Adipocyte (in vitro differentiated cells): Measurements from ENCODE around the gene DHX29.

Experiments
- DNase-seq: peaks from one replicate; pipeline ENCODE4 v3.0.0-alpha.2; 2015; ENCODE audit warnings: low read depth
- H3K27me3 ChIP-seq: replicated peaks from 2 replicates; pipeline ENCODE4 v1.7.0; 2013; ENCODE audit warnings: mild to moderate bottlenecking, low read length, moderate library complexity; ENCODE audit not compliant: control insufficient read depth, insufficient read depth
- H3K36me3 ChIP-seq: 2 replicates; pipeline ENCODE4 v1.7.0; 2013; ENCODE audit warnings: low read length, mild to moderate bottlenecking, moderate library complexity; ENCODE audit not compliant: control insufficient read depth, insufficient read depth, severe bottlenecking
- H3K4me1 ChIP-seq: 2 replicates; pipeline ENCODE4 v1.7.0; 2013; ENCODE audit warnings: mild to moderate bottlenecking, low read length, moderate library complexity; ENCODE audit not compliant: control insufficient read depth, insufficient read depth
- H3K4me3 ChIP-seq: 2 replicates; pipeline ENCODE4 v1.7.0; 2013; ENCODE audit warnings: mild to moderate bottlenecking, low read length, moderate library complexity
- H3K9ac ChIP-seq: 2 replicates; pipeline ENCODE4 v1.7.0; 2013; ENCODE audit warnings: mild to moderate bottlenecking, low read length, moderate library complexity
- H3K9me3 ChIP-seq: 2 replicates; pipeline ENCODE4 v1.7.0; 2013; ENCODE audit warnings: mild to moderate bottlenecking, low read length, moderate library complexity; ENCODE audit not compliant: control insufficient read depth

Gene DHX29, protein sequence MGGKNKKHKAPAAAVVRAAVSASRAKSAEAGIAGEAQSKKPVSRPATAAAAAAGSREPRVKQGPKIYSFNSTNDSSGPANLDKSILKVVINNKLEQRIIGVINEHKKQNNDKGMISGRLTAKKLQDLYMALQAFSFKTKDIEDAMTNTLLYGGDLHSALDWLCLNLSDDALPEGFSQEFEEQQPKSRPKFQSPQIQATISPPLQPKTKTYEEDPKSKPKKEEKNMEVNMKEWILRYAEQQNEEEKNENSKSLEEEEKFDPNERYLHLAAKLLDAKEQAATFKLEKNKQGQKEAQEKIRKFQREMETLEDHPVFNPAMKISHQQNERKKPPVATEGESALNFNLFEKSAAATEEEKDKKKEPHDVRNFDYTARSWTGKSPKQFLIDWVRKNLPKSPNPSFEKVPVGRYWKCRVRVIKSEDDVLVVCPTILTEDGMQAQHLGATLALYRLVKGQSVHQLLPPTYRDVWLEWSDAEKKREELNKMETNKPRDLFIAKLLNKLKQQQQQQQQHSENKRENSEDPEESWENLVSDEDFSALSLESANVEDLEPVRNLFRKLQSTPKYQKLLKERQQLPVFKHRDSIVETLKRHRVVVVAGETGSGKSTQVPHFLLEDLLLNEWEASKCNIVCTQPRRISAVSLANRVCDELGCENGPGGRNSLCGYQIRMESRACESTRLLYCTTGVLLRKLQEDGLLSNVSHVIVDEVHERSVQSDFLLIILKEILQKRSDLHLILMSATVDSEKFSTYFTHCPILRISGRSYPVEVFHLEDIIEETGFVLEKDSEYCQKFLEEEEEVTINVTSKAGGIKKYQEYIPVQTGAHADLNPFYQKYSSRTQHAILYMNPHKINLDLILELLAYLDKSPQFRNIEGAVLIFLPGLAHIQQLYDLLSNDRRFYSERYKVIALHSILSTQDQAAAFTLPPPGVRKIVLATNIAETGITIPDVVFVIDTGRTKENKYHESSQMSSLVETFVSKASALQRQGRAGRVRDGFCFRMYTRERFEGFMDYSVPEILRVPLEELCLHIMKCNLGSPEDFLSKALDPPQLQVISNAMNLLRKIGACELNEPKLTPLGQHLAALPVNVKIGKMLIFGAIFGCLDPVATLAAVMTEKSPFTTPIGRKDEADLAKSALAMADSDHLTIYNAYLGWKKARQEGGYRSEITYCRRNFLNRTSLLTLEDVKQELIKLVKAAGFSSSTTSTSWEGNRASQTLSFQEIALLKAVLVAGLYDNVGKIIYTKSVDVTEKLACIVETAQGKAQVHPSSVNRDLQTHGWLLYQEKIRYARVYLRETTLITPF (N-terminal part only)

DNA sequence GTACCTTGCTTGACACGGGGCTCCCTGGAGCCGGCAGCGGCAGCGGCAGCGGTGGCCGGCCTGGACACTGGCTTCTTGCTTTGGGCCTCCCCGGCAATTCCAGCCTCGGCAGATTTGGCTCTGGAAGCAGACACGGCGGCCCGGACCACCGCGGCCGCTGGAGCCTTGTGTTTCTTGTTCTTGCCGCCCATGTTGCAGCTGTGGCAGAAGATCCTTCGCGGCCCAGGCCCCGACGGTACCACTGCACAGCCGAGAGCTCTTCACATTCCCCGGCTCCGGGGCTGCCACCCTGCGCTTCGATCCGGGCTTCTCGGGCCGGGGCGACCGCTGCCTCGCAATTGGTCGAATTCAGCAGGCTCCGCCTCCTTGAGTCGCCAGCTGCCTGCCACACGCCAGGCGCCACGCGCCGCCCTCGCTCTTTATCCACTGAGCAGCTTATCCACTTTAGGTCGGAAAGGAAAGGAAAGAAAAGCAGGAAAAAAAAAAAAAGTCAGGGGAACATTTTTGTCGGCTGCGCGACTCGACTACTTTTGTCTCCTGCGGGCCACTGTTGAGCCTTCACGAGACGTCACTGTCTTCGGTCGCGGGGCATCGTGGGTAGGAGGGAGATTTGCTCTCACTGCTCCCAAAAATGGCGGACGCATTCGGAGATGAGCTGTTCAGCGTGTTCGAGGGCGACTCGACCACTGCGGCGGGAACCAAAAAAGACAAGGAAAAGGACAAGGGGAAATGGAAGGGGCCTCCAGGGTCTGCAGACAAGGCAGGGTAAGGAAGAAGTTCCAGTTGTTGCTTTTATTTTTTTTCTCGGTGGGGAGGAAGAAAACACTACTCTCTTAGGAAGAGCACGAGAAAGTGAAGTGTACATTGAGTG, at the start of gene DHX29, which contains the start of gene MTREX:
Gene DHX29 (minus strand): TSS at position 312 of the 871 bp plus-strand sequence. CDS start 121 bp downstream, at position 191.
Gene MTREX (plus strand): TSS at position 607 of the 871 bp plus-strand sequence. CDS start 25 bp downstream, at position 632.
- H3K9ac ChIP-seq, result peak within 1 kb of the TSS; percentile 98
- H3K9me3 ChIP-seq, result no peaks in the 10 kb centered on the region
- H3K4me3 ChIP-seq, result peak within 1 kb of the TSS; percentile 98
- peaks cover 55% of the 10 kb centered on the region for H3K4me1 ChIP-seq
- DNase-seq, result peak; percentile 97
- no peaks in the 10 kb centered on the region for H3K36me3 ChIP-seq
- H3K27me3 ChIP-seq, result no peaks in the 10 kb centered on the region

DNA sequence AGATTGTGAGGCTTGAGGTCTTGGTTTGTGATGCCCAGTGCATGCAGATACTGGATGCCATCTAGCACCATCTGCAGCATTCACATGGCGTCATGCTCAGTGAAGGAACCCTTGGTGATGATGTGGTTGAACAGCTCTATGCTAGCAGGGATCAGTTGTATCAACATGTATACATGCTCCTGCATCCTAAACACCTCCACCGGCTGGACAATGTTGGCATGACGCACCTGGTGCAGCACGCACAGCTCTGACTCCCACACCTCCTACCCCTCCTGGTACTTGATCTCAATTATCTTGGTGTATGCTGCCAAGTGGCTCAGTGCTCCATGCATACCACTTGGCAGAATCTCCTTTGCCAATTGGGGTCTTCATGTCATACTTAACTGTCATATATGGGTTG, 49.4 kb upstream of the DHX29 start:
- H3K9me3 ChIP-seq, result peaks cover 7% of the 10 kb centered on the region
- H3K36me3 ChIP-seq, result peaks cover 86% of the 10 kb centered on the region
- no peaks in the 10 kb centered on the region for H3K4me1 ChIP-seq
- no peaks in the 10 kb centered on the region for H3K27me3 ChIP-seq
- no peak overlapping the region for H3K4me3 ChIP-seq
- DNase-seq, result no peak
- H3K9ac ChIP-seq, result no peak overlapping the region

DNA sequence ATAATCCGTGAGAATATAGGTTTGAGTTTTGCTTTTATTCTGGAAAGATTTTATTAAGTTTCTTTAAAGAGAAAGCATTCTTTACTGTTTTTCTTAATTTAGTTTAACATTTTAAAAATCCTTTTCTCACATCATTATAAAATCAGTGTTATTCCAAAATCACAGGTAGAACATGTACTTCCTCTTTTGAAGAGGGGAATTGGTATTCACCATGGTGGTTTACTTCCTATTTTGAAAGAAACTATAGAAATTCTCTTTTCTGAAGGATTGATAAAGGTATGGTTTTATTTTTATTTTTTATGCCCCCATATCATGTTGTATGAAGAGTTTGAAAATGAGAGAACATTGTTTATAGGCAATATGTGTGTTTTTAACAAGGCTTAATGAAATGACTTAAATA, 43.3 kb upstream of the DHX29 start:
- Histone ChIP-seq H3K27me3 (no peaks in the 10 kb centered on the region), H3K9me3 (no peaks in the 10 kb centered on the region), H3K9ac (no peak overlapping the region), H3K4me1 (no peaks in the 10 kb centered on the region), H3K36me3 (peaks cover 92% of the 10 kb centered on the region), H3K4me3 (no peak overlapping the region)
- no peak for DNase-seq

DNA sequence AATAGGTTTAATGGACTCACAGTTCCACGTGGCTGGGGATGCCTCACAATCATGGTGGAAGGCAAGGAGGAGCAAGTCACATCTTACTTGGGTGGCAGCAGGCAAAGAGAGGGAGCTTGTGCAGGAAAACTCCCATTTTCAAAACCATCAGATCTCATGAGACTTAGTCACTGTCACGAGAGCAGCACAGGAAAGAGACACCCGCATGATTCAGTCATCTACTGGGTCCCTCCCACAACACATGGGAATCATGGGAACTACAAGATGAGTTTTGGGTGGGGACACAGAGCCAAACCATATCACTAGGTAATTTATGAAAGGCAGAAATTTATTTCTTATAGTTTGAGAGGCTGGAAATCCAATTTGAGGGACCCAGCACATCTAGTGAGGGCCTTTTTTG, 40.3 kb upstream of the DHX29 start:
- Histone ChIP-seq H3K27me3 (no peaks in the 10 kb centered on the region), H3K36me3 (peaks cover 86% of the 10 kb centered on the region), H3K4me1 (no peaks in the 10 kb centered on the region), H3K9me3 (no peaks in the 10 kb centered on the region), H3K4me3 (no peak overlapping the region), H3K9ac (no peak overlapping the region)
- DNase-seq, result no peak

DNA sequence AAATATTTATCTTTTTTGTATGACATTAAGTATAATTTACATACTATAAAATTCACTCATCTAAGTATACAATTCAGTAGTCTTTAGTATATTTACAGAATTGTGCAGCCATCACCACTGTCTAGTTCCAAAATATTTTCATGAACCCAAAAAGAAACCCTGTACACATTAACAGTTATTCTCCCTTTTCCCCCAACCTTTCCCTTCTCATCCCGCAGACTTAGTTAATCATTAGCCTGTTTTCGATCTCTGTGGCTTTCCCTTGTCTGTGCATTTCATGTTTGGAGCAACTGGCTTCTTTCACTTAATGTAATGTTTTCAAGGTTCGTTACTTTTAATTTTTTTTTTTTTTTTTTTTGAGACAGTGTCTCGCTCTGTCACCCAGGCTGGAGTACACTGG, 37.8 kb upstream of the DHX29 start:
- Histone ChIP-seq H3K9ac (no peak overlapping the region), H3K9me3 (no peaks in the 10 kb centered on the region), H3K27me3 (no peaks in the 10 kb centered on the region), H3K4me1 (peaks cover 6% of the 10 kb centered on the region), H3K4me3 (no peak overlapping the region), H3K36me3 (peaks cover 76% of the 10 kb centered on the region)
- no peak for DNase-seq

DNA sequence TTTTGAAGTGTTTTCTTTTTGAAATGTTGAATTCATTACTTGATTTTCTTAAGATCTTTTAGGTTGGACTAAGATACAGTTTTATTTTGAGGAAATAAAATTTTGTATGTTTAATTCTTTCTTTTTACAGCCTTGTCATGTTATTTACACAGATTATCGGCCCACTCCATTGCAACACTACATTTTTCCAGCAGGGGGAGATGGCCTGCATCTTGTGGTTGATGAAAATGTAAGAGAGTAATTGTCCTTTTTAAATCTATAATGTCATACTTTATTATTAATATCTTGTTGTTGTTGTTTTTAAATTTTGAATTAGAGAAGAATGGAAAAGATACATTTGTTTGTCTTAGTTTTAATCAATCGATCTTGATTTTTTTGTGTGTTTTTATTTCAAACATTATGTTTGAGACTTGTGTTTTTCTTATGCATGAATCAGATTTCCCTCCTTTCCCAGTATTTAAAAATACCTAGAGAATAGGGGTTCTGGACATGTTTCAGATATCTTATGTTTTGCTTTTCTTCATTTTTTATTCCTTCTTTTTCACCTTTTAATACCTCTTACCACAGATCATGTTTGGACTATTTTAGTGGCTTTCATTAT, 37.0 kb upstream of the DHX29 start:
- peak; percentile 84 for DNase-seq
- H3K9ac ChIP-seq, result peak overlapping the region; percentile 60
- no peaks in the 10 kb centered on the region for H3K27me3 ChIP-seq
- H3K4me1 ChIP-seq, result peaks cover 6% of the 10 kb centered on the region
- no peak overlapping the region for H3K4me3 ChIP-seq
- H3K36me3 ChIP-seq, result peaks cover 74% of the 10 kb centered on the region
- no peaks in the 10 kb centered on the region for H3K9me3 ChIP-seq

DNA sequence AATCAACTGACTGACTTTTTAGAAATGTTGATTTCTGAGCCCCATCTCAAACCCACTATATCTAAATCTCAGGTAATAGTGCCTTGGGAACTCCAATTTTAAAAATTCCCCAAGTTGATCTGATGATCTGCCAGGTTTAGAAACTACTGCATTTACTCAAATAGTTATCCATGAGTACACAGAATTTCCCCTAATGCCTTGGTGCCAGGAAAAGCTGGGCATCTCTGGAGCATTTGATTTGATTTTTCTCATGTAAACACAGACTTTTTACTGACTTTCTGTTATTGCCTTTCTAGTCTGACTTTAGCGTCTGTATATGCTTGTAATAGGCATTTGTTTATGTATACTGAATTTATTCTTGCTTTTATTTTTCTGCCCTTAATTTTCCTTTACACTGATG, 36.1 kb upstream of the DHX29 start:
- Histone ChIP-seq H3K27me3 (no peaks in the 10 kb centered on the region), H3K4me1 (peaks cover 6% of the 10 kb centered on the region), H3K9ac (peak overlapping the region; percentile 60), H3K36me3 (peaks cover 65% of the 10 kb centered on the region), H3K4me3 (no peak overlapping the region), H3K9me3 (no peaks in the 10 kb centered on the region)
- DNase-seq, result no peak

DNA sequence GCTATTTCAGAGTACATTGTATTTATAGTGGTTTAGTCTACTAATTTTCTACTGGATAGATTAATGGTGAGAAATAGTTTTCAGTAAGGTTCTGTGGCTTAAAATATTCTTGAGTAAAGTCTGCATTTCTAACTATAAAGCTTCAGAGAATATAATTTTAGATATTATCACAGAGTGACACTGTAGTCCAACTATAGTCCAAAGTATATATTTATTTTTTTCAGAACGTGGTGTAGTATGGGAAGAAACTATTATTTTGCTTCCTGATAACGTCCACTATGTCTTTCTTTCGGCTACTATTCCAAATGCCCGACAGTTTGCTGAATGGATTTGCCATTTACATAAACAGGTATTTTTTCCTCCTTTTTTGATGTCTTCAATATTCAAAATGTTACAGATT, 35.6 kb upstream of the DHX29 start:
- peaks cover 6% of the 10 kb centered on the region for H3K4me1 ChIP-seq
- no peak overlapping the region for H3K4me3 ChIP-seq
- no peak overlapping the region for H3K9ac ChIP-seq
- H3K9me3 ChIP-seq, result no peaks in the 10 kb centered on the region
- DNase-seq, result no peak
- no peaks in the 10 kb centered on the region for H3K27me3 ChIP-seq
- peaks cover 60% of the 10 kb centered on the region for H3K36me3 ChIP-seq

DNA sequence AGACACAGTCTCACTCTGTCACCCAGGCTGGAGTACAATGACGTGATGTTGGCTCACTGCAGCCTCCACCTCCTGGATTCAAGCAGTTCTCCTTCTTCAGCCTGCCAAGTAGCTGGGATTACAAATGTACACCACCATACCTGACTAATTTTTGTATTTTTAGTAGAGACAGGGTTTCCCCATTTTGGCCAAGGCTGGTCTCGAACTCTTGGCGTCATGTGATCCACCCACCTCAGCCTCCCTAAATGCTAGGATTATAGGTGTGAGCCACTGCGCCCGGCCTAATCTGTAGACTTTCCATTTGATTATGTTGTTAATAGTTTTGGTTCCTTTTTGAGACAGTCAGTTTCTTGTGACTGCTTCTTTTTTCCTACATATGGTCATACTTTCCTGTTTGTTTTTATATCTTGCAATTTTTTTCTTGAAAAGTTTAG, 31.3 kb upstream of the DHX29 start:
- H3K36me3 ChIP-seq, result peaks cover 30% of the 10 kb centered on the region
- no peaks in the 10 kb centered on the region for H3K27me3 ChIP-seq
- no peaks in the 10 kb centered on the region for H3K9me3 ChIP-seq
- no peak overlapping the region for H3K9ac ChIP-seq
- peaks cover 6% of the 10 kb centered on the region for H3K4me1 ChIP-seq
- no peak overlapping the region for H3K4me3 ChIP-seq
- no peak for DNase-seq

DNA sequence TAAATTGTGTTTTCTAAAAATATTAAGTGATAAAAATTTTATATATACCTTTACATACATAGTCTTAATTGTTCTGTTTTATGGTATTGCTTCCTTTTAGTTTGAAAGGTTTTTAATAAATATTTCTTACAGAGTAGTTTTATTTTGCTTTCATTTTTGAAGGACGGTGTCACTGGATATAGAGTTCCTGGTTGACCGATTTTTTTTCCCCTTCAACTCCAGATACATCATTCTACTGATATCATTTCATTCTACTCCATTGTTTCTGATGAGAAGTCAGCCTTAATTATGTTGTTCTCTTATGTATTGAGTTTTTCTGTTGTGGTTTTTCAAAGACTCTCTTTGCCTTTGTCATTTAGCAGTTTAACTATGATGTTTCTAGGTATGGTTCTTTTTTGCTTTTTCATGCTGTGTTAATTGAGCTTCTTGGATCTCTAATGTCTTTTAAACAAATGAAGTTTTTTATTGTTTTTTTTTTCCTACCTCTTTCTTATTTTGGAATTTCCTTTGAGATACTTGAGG, 30.7 kb upstream of the DHX29 start:
- H3K4me1 ChIP-seq, result peaks cover 6% of the 10 kb centered on the region
- H3K9ac ChIP-seq, result peak overlapping the region; percentile 1
- peak overlapping the region; percentile 40 for H3K4me3 ChIP-seq
- no peak for DNase-seq
- H3K9me3 ChIP-seq, result no peaks in the 10 kb centered on the region
- H3K27me3 ChIP-seq, result no peaks in the 10 kb centered on the region
- H3K36me3 ChIP-seq, result peaks cover 26% of the 10 kb centered on the region
